ENCODE data around the gene SLC47A2. TPM values are rescaled to one million over a fixed set of nuclear protein-coding genes. Genes with fewer than 3 reads are reported as not detected.

SLC47A2 gene
- total RNA-seq, 1 donor from 2014 or later: 0.92 TPM

DNA sequence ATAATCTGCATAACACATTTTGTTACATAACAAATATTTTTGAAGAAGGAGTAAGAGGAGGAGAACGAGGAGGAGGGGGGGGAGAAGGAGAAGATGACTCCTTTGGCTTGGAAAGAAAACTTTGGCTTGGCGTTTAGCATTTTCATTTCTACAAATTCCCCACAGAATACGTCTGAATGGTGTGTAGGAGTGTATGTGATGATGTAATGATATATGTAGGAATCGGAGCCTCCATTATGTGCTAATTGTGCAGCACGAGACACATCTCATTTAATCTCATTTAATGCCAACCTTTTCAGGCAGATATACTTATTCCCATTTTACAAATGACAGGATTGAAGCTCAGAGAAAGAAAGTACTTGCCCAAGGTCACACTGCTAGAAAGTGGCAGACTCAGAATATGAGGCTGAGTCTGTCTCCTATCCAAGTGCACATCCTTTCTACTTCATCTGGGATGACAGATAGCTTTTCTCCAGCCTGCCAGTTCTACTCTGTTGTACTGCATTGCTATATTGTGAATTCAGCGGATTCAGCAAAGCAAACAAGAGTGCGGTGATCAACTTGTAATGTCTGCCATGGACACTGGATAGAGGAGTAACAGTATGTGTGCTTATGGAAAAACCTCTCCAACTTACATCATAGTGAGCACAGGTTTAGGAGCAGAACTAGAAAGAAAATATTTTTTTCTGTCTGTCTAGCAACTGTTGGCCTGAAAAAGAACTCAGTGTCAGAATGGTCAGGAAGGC lies 10.4 kb upstream of the SLC47A2 start:
- ATAC-seq: no peak

DNA sequence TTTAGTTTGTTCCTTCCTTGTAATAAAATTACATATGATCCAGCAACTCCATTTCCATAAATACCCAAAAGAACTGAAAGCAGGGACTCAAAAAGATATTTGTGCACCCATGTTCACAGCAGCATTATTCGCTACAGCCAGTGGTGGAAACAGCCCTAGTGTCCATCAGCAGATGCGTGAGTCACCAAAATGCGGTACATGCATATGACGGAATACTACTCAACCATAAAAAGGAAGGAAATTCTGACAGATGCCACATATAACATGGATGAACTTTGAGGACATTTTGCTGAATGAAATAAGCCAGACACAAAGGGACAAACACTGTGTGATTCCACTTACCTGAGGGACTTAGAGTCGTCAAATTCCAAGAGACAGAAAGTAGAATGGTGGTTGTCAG lies 9.1 kb upstream of the SLC47A2 start:
- ATAC-seq: no peak

DNA sequence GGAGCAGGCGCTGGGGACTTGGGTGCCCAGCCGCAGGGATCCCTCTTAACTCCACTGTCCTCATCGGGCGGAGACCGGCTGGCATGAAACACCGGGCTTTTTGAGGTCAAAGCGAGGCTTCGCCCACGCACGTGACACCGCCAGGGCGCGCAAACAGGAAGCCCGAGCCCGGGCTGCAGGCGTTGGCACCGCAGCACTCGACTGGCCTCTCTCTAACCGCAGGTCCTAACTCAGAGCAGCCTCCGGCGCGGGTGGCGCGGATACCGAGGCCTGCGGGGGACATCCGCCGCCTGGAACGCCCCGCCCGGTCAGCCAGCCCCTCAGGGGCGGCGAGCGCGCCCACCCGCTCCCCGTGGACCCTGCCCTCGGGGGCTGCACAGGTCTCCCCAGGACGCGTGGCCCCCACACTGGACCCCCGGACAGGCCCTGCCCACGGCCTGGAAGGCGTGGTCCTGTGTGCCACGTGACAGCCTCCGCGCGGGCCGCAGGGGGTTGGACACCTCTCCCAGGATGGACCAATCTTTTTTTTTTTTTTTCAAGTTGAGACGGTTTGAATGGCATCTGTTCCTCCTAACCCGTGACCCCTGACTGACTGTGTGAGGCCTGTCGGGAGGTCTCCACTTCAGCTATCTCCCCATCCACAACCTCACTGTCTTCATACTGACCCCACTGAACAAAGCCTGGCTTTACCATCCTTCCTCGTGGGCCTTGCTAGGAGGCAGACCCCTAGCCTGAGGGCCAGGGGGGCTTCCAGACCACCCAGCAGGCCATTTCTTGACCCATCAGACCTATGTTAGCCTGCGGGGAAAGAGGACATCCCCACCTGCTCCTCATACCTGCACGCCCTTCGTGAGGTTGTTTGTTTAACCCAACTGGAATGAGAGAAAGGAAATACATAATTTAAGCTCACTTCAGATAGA lies 8.4 kb upstream of the SLC47A2 start:
- peak; percentile 77 for ATAC-seq

DNA sequence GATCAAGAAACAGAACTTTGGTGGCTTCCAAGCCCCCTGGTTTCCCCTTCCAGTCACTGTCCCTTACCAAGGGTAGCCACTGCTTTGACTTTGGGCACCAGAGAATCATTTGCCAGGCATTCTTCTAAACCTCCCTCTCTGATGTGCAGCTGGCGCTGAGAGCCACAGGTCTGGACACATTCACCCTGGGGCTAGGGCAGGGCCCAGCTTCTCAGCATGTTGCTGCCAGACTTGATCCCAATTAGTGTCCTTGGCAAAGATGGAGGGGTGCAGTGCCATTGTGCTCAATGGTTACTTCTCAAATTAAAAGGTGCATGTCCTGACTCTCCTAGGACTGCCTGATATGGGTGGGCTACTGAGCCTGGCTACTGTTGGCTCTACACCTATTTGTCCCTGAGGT lies 7.6 kb upstream of the SLC47A2 start:
- ATAC-seq: peak; percentile 77

DNA sequence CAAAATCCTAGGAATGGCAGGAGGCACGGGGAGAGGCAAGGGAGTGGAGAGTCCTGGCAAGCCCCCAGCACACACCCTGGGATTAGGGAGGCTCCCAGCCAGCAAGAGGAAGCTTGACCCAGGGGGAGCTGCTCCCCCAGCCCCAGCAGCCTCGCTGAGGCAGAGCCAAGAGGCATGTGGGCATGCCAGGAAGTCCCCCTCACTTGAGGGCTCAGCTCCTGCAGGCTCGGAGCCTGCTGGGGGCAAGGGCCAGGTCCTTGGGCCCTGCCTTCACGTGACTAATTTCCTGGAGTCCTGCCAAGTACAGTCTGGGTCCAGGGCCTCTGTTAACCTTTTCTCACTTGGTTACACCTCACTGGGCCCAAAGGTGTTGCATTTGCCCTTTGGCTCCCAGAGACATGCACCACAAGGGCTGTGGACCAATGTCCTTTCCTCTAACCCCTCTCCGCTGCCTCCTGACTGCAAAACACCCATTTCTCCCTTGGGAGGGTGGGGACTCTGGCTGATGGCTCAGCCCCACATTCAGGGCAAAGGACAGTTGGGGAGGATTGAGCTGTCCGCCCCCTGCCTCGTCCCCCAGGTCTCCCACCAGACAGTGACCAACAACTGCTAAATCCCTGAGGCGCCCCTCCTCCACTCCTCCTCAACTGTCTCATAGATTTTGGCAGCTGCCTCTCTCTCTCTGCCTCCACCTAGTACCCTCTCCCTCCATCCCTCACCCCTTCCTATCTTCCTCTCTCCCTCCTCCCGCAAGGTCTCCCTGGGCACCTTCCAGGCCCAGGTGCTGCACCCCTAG lies 4.4 kb upstream of the SLC47A2 start:
- no peak for ATAC-seq

DNA sequence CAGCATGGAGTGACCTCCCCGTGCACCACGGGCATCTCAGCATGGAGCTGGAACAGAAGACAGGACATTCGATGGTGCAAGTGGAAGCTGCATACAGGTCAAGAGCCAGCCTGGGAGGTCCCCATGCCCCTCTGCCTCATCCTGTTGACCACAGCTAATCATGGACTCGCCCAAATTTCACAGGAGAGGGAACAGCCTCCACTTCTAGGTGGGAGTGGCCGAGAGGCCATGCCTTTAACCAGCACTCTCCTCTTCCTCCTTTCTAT lies 3.8 kb upstream of the SLC47A2 start:
- no peak for ATAC-seq

GRCh38 chr17:19719355-19720209 lies 3.2 kb upstream of the SLC47A2 start:
- ATAC-seq: peak; percentile 54

- ATAC-seq: peak; percentile 65
Measured at GRCh38 chr17:19718613-19719354, 2.4 kb upstream of the SLC47A2 start.

DNA sequence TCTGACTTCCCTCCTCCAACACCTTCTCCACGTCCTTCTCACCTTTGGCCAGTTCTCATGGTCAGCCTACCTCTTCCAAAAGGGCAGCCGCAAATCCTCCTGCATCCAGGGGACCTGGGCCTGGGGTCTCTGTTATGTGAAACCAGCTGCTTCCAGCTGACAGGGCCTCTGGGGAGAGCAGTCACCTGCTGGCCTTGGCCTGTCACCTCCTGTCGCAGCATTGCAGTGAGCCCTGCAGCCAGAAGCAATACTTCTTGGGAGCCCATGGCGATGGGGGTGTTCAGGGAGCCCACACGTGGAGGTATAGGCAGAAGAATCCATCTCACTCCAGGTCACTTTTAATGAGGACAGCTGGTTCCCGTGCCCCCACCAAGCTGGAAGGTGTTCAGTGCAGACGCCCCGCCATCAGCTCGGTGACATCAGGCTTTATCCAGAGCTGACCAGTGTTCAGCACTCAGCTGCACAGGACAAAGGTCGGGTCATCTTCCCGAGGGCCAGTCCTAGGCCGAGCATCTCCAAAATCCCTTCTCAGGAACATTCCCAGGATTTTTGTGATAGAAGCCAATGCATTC lies 1.7 kb upstream of the SLC47A2 start:
- no peak for ATAC-seq

DNA sequence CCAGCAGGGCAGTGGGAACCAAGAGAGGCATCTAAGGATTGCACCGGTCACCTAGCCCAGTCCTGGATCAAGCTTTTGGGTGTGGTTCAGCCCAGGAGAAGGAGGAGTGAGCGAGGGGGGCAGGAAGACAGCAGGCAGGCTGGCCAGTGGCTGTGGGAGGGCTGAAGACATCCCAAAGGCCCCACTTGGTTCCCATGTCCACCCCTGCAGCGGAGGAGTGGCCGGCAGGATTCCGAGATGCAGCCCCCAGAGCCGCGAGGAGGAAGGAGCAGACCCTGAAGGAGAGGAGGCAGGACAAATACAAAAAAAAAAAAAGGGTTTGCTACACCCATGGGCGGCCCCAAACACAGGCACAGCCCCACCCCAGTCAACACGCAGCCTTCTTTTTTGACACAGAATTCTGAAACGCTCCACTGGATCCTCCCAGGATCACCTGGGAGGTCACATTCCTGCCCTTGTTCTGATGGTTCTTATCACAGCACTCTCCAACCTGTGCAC lies 1.1 kb upstream of the SLC47A2 start:
- ATAC-seq: no peak

GRCh38 chr17:19717031-19717360 lies 612 bp upstream of the SLC47A2 start:
- no peak for ATAC-seq

DNA sequence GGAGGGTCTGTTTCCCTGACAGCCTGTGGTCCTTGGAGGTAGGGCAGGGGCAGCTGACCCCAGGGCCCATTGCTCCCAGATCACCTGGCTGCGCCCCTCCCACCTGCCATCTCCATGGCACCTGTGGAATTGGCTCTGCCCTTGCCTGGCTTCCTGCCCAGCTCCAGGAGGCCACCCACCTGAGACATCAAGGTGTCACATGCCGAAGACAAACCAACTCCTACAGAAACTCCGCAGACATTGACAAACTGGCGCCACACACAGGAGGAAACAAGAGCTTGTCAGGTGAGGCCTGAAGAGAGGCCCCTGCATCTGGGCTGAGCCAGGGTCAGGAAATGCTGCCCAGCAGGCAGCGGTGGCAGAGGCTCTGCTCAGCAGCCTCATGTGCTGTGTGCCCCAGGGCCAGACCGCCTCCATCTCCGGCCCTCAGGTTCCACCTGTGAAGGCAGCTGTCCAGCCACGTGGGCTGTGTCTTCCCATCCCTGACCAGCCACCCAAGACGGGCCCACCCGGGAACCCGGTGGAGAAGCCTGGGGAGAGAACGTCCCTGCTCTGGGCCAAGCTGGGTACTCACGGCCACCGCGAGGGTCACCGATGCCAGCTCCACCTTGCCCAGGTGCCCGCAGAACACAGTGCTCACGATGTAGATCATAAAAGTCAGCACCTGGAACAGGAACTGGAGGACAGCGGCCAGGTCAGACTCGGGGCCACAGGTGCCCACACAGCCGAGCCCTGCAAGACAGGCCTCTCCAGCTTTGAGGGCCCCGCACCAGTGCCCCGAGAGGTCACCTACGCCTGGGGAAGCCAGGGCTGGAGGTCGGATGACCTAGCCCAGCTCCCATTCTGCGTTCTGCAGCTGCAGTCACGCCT lies 1.6 kb downstream of the SLC47A2 start:
- ATAC-seq: no peak

- ATAC-seq: no peak
Measured at GRCh38 chr17:19713901-19714361, 2.5 kb downstream of the SLC47A2 start.

DNA sequence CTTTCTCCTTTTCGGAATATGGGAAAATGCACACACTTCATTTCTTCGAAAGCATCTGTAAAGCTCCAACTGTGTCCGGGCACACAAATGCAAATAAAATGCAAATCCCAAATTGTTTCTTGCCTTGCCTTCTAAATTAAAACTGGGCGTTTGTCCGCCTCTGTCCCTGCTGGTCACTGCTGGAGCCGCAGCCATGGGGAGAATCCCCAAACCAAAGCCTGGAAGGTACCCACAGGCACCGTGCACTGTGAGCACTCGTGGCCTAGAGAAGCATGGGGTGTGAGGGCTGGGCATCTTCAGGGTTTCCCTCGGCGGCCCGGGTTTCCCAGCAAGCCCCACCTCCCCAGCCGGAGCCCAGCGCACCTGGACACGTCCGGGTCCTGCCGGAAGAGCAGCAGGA lies 2.9 kb downstream of the SLC47A2 start:
- no peak for ATAC-seq

DNA sequence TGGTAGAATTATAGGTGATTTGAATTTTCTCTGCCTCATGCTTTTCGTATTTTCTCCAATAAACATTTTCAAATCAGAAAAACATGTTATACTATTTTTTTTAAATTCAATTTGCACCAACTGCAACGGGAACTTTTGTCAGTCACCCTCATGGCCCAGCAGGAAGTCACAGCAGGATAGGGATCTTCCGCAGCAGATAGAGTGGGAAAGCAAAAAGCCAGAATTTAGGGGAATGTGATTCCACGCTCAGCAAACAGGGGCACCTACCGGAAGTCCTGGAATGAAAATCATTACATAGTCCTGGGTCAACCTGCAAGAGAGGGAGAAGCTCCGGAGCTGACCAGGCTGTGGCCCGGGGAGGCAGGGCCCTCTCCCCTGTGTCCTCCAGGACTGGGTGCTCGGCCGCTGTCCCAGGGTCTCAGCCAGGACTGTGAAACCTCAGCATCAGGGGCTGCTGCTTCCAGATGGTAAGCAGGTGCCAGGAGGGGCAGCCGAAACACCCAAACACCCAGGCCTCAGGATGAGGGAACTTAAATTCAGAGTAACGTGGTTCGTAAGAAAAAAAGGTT lies 3.9 kb downstream of the SLC47A2 start:
- no peak for ATAC-seq

GRCh38 chr17:19709841-19710240 lies 6.5 kb downstream of the SLC47A2 start:
- ATAC-seq: no peak

- ATAC-seq: no peak
Measured at GRCh38 chr17:19708431-19709175, 7.8 kb downstream of the SLC47A2 start.

- peak; percentile 71 for ATAC-seq
Measured at GRCh38 chr17:19707728-19708221, 8.6 kb downstream of the SLC47A2 start.
